ENCODE data around the gene ALCAM.

The ALCAM gene

GRCh38 chr3:105504440-105504951 is 137.8 kb downstream of the ALCAM start:
- Histone ChIP-seq H3K36me3 (ENCODE audit: control insufficient read depth, insufficient read depth, low read length) (no peaks in the 10 kb centered on the region), H3K27me3 (replicated peaks; ENCODE audit: control insufficient read depth, insufficient read depth, low read length) (no peaks in the 10 kb centered on the region), H3K4me3 (replicated peaks; ENCODE audit: low read depth, low read length) (no peak overlapping the region)
- TF ChIP-seq CTCF (IDR thresholded peaks at IDR 0.05; ENCODE audit: insufficient read depth, low read length, poor library complexity, severe bottlenecking), result no peak
- DNase-seq (ENCODE audit: extremely low read depth, insufficient read length), result no peak

GRCh38 chr3:105505170-105505569 is 138.5 kb downstream of the ALCAM start:
- no peak overlapping the region for H3K4me3 ChIP-seq (replicated peaks; ENCODE audit: low read depth, low read length)
- TF ChIP-seq CTCF (IDR thresholded peaks at IDR 0.05; ENCODE audit: insufficient read depth, low read length, poor library complexity, severe bottlenecking), result no peak
- no peak for DNase-seq (ENCODE audit: extremely low read depth, insufficient read length)

GRCh38 chr3:105511031-105511430 is 144.3 kb downstream of the ALCAM start:
- Histone ChIP-seq H3K27me3 (replicated peaks; ENCODE audit: control insufficient read depth, insufficient read depth, low read length) (no peaks in the 10 kb centered on the region), H3K36me3 (ENCODE audit: control insufficient read depth, insufficient read depth, low read length) (no peaks in the 10 kb centered on the region), H3K4me3 (replicated peaks; ENCODE audit: low read depth, low read length) (no peak overlapping the region)
- no peak for DNase-seq (ENCODE audit: extremely low read depth, insufficient read length)
- no peak for TF ChIP-seq CTCF (IDR thresholded peaks at IDR 0.05; ENCODE audit: insufficient read depth, low read length, poor library complexity, severe bottlenecking)

More at GRCh38 chr3:105505170-105505569, 138.5 kb downstream of the ALCAM start:
- H3K36me3 ChIP-seq (ENCODE audit: control insufficient read depth, insufficient read depth, low read length), result no peaks in the 10 kb centered on the region
- no peaks in the 10 kb centered on the region for H3K27me3 ChIP-seq (replicated peaks; ENCODE audit: control insufficient read depth, insufficient read depth, low read length)

GRCh38 chr3:105512061-105512460 is 145.4 kb downstream of the ALCAM start:
- DNase-seq (ENCODE audit: extremely low read depth, insufficient read length), result no peak
- TF ChIP-seq CTCF (IDR thresholded peaks at IDR 0.05; ENCODE audit: insufficient read depth, low read length, poor library complexity, severe bottlenecking), result no peak
- Histone ChIP-seq H3K36me3 (ENCODE audit: control insufficient read depth, insufficient read depth, low read length) (no peaks in the 10 kb centered on the region), H3K27me3 (replicated peaks; ENCODE audit: control insufficient read depth, insufficient read depth, low read length) (no peaks in the 10 kb centered on the region), H3K4me3 (replicated peaks; ENCODE audit: low read depth, low read length) (no peak overlapping the region)

DNA sequence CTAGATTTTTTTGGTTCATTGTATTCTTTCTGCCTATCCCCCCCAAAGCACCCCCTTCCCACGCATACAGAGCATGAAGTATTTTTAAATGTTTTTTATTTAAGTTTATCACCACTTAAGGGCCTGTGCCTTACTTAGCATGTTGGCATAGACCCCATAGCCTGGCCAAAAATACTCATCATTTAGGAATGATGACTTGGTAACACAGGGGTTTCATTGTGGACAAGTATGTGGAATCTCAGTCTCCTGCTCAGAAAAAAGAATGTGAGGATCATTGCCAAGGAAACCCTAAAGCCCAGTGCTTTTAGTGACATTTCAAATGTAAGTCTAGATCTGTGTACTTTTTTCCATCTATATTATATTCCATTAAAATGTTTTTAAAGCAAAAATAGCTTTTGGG is 146.3 kb downstream of the ALCAM start:
- Histone ChIP-seq H3K27me3 (replicated peaks; ENCODE audit: control insufficient read depth, insufficient read depth, low read length) (no peaks in the 10 kb centered on the region), H3K4me3 (replicated peaks; ENCODE audit: low read depth, low read length) (no peak overlapping the region), H3K36me3 (ENCODE audit: control insufficient read depth, insufficient read depth, low read length) (no peaks in the 10 kb centered on the region)
- DNase-seq (ENCODE audit: extremely low read depth, insufficient read length), result no peak
- TF ChIP-seq CTCF (IDR thresholded peaks at IDR 0.05; ENCODE audit: insufficient read depth, low read length, poor library complexity, severe bottlenecking), result no peak

- Histone ChIP-seq H3K4me3 (replicated peaks; ENCODE audit: low read depth, low read length) (no peak overlapping the region), H3K27me3 (replicated peaks; ENCODE audit: control insufficient read depth, insufficient read depth, low read length) (no peaks in the 10 kb centered on the region), H3K36me3 (ENCODE audit: control insufficient read depth, insufficient read depth, low read length) (no peaks in the 10 kb centered on the region)
- no peak for TF ChIP-seq CTCF (IDR thresholded peaks at IDR 0.05; ENCODE audit: insufficient read depth, low read length, poor library complexity, severe bottlenecking)
- DNase-seq (ENCODE audit: extremely low read depth, insufficient read length), result no peak
Measured at GRCh38 chr3:105513886-105514285, 147.2 kb downstream of the ALCAM start.

Measured in GM06990 (cell line).